H1 (cell line): Measurements from ENCODE around the gene FRMD4B. TPM values are rescaled to one million over a fixed set of nuclear protein-coding genes. Genes with fewer than 3 reads are reported as not detected.

Source experiments
- CTCF ChIA-PET: fragments of 300-600 bp; sonication (Branson Sonifier 250); formaldehyde crosslinking; loops from one replicate; lab custom pipeline; 2021; ENCODE audit not compliant: partially characterized antibody; lab: Charles Lee
- POLR2A ChIA-PET: fragments of 300-600 bp; sonication (Branson Sonifier 250); formaldehyde crosslinking; loops from one replicate; lab custom pipeline; 2021; ENCODE audit warnings: inconsistent platforms; ENCODE audit not compliant: partially characterized antibody; lab: Charles Lee
- DNase-seq, 2 experiments: peaks; one replicate each; pipeline versions ENCODE4 v3.0.0 to v3.0.0-alpha.2; 2010 to 2022; ENCODE audit warnings: low spot score in 2 of 2, low read depth in 1 of 2, mixed read lengths in 1 of 2
- FAIRE-seq: peaks from 2 replicates; lab custom pipeline; 2011; peaks lifted over from hg19 to GRCh38; lab: Jason Lieb, UNC
- H2AFZ ChIP-seq: 2 replicates; pipeline ENCODE4 v1.8.1; 2012; ENCODE audit warnings: low read length, inconsistent platforms
- H2AK5ac ChIP-seq: 2 replicates; pipeline ENCODE4 v1.6.1; 2013; ENCODE audit warnings: low read depth, low read length
- H2BK120ac ChIP-seq: replicated peaks from 2 replicates; pipeline ENCODE3; 2013; ENCODE audit warnings: low read depth, low read length, inconsistent platforms
- H2BK12ac ChIP-seq: 2 replicates; pipeline ENCODE4 v1.6.1; 2013; ENCODE audit warnings: low read depth, low read length
- H2BK15ac ChIP-seq: 2 replicates; pipeline ENCODE4 v1.6.1; 2013; ENCODE audit warnings: low read length
- H2BK20ac ChIP-seq: 2 replicates; pipeline ENCODE4 v1.6.1; 2013; ENCODE audit warnings: low read length
- H2BK5ac ChIP-seq: 2 replicates; pipeline ENCODE4 v1.6.1; 2013; ENCODE audit warnings: low read depth, low read length
- H3K14ac ChIP-seq: 2 replicates; pipeline ENCODE4 v1.6.1; 2013; ENCODE audit warnings: inconsistent platforms; ENCODE audit not compliant: insufficient read length
- H3K18ac ChIP-seq: 2 replicates; pipeline ENCODE4 v1.6.1; 2013; ENCODE audit warnings: low read length; ENCODE audit errors: extremely low read depth
- H3K23ac ChIP-seq: 2 replicates; pipeline ENCODE4 v1.6.1; 2013; ENCODE audit warnings: inconsistent platforms; ENCODE audit not compliant: insufficient read length
- H3K23me2 ChIP-seq: 2 replicates; pipeline ENCODE4 v1.6.1; 2013; ENCODE audit warnings: low read depth, low read length
- H3K27ac ChIP-seq: 2 replicates; pipeline ENCODE4 v1.6.1; 2011; ENCODE audit warnings: low read depth, low read length, inconsistent platforms
- H3K27me3 ChIP-seq, 4 experiments: replicated peaks in 1 of 4; 1 replicate in 1 of 4; 2 replicates in 3 of 4; pipeline versions ENCODE4 v1.6.1 to v1.8.1; 2011 to 2013; ENCODE audit warnings: low read length in 3 of 4, mild to moderate bottlenecking in 3 of 4, inconsistent platforms in 2 of 4, mixed read lengths in 2 of 4, moderate library complexity in 1 of 4; ENCODE audit not compliant: control insufficient read depth in 3 of 4, insufficient read depth in 3 of 4; ENCODE audit errors: extremely low read depth in 1 of 4
- H3K36me3 ChIP-seq, 4 experiments: 2 replicates each; pipeline versions ENCODE4 v1.6.1 to v1.8.1; 2011 to 2013; ENCODE audit warnings: mild to moderate bottlenecking in 4 of 4, low read length in 3 of 4, moderate library complexity in 2 of 4, control low read depth in 1 of 4, inconsistent platforms in 1 of 4; ENCODE audit not compliant: insufficient read depth in 4 of 4, control insufficient read depth in 2 of 4
- H3K4ac ChIP-seq: replicated peaks from 2 replicates; pipeline ENCODE3; 2013; ENCODE audit warnings: low read length, low read depth, mixed read lengths, inconsistent platforms; ENCODE audit not compliant: insufficient read length
- H3K4me1 ChIP-seq, 4 experiments: replicated peaks in 1 of 4; 1 replicate in 1 of 4; 2 replicates in 3 of 4; pipeline versions ENCODE4 v1.6.1 to v1.8.1; 2011 to 2013; ENCODE audit warnings: low read length in 3 of 4, inconsistent platforms in 2 of 4, mixed read lengths in 1 of 4; ENCODE audit not compliant: insufficient read depth in 4 of 4, control insufficient read depth in 3 of 4
- H3K4me2 ChIP-seq, 2 experiments: 2 replicates each; pipeline versions ENCODE4 v1.6.1 to v1.8.1; 2011 to 2013; ENCODE audit warnings: low read depth in 2 of 2, low read length in 2 of 2, control low read depth in 1 of 2, inconsistent platforms in 1 of 2, mild to moderate bottlenecking in 1 of 2; ENCODE audit not compliant: insufficient read depth in 1 of 2
- H3K4me3 ChIP-seq, 4 experiments: fragments of 200-600, 300-600 bp in 1 of 4; sonication (generic), shearing (Covaris generic), sonication (Bioruptor Twin) in 1 of 4; 2 replicates each; pipeline versions ENCODE4 v1.5.1 to v1.8.1; 2011 to 2016; ENCODE audit warnings: low read length in 4 of 4, low read depth in 3 of 4, control low read depth in 2 of 4, inconsistent platforms in 2 of 4, mild to moderate bottlenecking in 2 of 4, mixed read lengths in 1 of 4, moderate library complexity in 1 of 4; ENCODE audit not compliant: insufficient read depth in 2 of 4; ENCODE audit errors: extremely low read depth in 1 of 4
- H3K56ac ChIP-seq: replicated peaks from 2 replicates; pipeline ENCODE3; 2013; ENCODE audit warnings: low read depth, mild to moderate bottlenecking, mixed read lengths, low read length, inconsistent platforms; ENCODE audit not compliant: insufficient read length
- H3K79me1 ChIP-seq: 2 replicates; pipeline ENCODE4 v1.6.1; 2013; ENCODE audit warnings: low read depth, low read length, control low read depth
- H3K79me2 ChIP-seq, 2 experiments: 2 replicates each; pipeline versions ENCODE4 v1.6.1 to v1.8.1; 2012 to 2013; ENCODE audit warnings: low read length in 2 of 2, mild to moderate bottlenecking in 2 of 2, inconsistent platforms in 1 of 2; ENCODE audit not compliant: insufficient read depth in 2 of 2, control insufficient read depth in 1 of 2
- H3K9ac ChIP-seq, 4 experiments: replicated peaks in 1 of 4; 1 replicate in 1 of 4; 2 replicates in 3 of 4; pipeline versions ENCODE4 v1.6.1 to v1.8.1; 2011 to 2013; ENCODE audit warnings: low read depth in 3 of 4, low read length in 3 of 4, control low read depth in 2 of 4, mild to moderate bottlenecking in 2 of 4, moderate library complexity in 2 of 4, inconsistent platforms in 1 of 4; ENCODE audit errors: extremely low read depth in 1 of 4
- H3K9me3 ChIP-seq, 2 experiments: 2 replicates each; pipeline versions ENCODE4 v1.6.1 to v1.8.1; 2012 to 2013; ENCODE audit warnings: mild to moderate bottlenecking in 2 of 2, moderate library complexity in 2 of 2, control low read depth in 1 of 2, inconsistent platforms in 1 of 2, low read depth in 1 of 2, low read length in 1 of 2, mixed read lengths in 1 of 2; ENCODE audit not compliant: insufficient read depth in 2 of 2
- H4K20me1 ChIP-seq, 2 experiments: replicated peaks in 1 of 2; 2 replicates each; pipeline versions ENCODE3 to v1.8.1; 2011 to 2013; ENCODE audit warnings: inconsistent platforms in 2 of 2, low read length in 2 of 2, mild to moderate bottlenecking in 1 of 2; ENCODE audit not compliant: insufficient read depth in 2 of 2, control insufficient read depth in 1 of 2
- H4K5ac ChIP-seq: 2 replicates; pipeline ENCODE4 v1.6.1; 2013; ENCODE audit warnings: low read length, low read depth, mixed read lengths, inconsistent platforms; ENCODE audit not compliant: insufficient read length
- H4K8ac ChIP-seq: 2 replicates; pipeline ENCODE4 v1.8.0; 2013; ENCODE audit warnings: mild to moderate bottlenecking, moderate library complexity, low read length, inconsistent platforms; ENCODE audit not compliant: insufficient read depth; ENCODE audit errors: extremely low read depth
- H4K91ac ChIP-seq: replicated peaks from 2 replicates; pipeline ENCODE3; 2013; ENCODE audit warnings: low read length, mixed read lengths, inconsistent platforms; ENCODE audit not compliant: insufficient read length
- CREB1 ChIP-seq: IDR thresholded peaks from 2 replicates; pipeline ENCODE4 v1.6.1; 2012; ENCODE audit warnings: inconsistent platforms
- EZH2 ChIP-seq: fragments of 200-600 bp; sonication (generic); IDR thresholded peaks from 2 replicates; pipeline ENCODE4 v1.7.1; 2012; ENCODE audit warnings: low read depth, mild to moderate bottlenecking, moderate library complexity, low read length, inconsistent platforms; ENCODE audit not compliant: severe bottlenecking
- NANOG ChIP-seq: IDR thresholded peaks from 2 replicates; pipeline ENCODE4 v1.6.1; 2011; ENCODE audit warnings: low read length, low read depth, mild to moderate bottlenecking, inconsistent platforms; ENCODE audit not compliant: insufficient read depth, poor library complexity, severe bottlenecking
- NRF1 ChIP-seq: IDR thresholded peaks from 2 replicates; pipeline ENCODE4 v1.6.1; 2011; ENCODE audit warnings: mild to moderate bottlenecking, low read depth, low read length, improper control_type of control experiment
- SP4 ChIP-seq: IDR thresholded peaks from 2 replicates; pipeline ENCODE4 v1.6.1; 2012; ENCODE audit warnings: low read length, inconsistent platforms
- SUZ12 ChIP-seq: fragments of 200-600 bp; sonication (generic); IDR thresholded peaks from 2 replicates; pipeline ENCODE4 v1.6.1; 2012; ENCODE audit warnings: mild to moderate bottlenecking, inconsistent platforms, low read length, moderate library complexity, mixed read lengths
- WGBS, 2 experiments: shearing (Covaris generic) in 1 of 2; methylation state at CpG; one replicate each; pipeline versions ENCODE4 v1.1.6 to v1.1.7; 2013 to 2015; ENCODE audit warnings: low lambda C conversion rate in 2 of 2, mixed read lengths in 2 of 2, inconsistent platforms in 1 of 2, low coverage in 1 of 2, missing lambda C conversion rate in 1 of 2; ENCODE audit not compliant: insufficient replicate concordance in 2 of 2, insufficient coverage in 1 of 2, insufficient read length in 1 of 2; ENCODE audit errors: extremely low coverage in 1 of 2, missing lambda C conversion rate in 1 of 2; 5-methylcytosine and 5-hydroxymethylcytosine counted together
- polyA plus RNA-seq, 7 experiments: library from polyadenylated mRNA; depleted of rRNA in 3 of 7; stranded (reverse) in 5 of 7; unstranded in 2 of 7; fragments of >200 nt in 5 of 7; fragments of 200-250 nt in 2 of 7; gene quantifications; 1 replicate in 5 of 7; 2 replicates in 1 of 7; 4 replicates in 1 of 7; pipeline versions ENCODE4 v1.2.1 to v1.2.3, GENCODE V29; 2011 to 2013; ENCODE audit warnings: missing spikeins in 2 of 7, mixed read lengths in 2 of 7
- total RNA-seq: library from RNA; stranded (reverse); fragmentation: NEBNext Ultra II Directional; extraction: Animal tissue kit (Norgen Biotek cat#: 25700); gene quantifications from 2 replicates; pipeline ENCODE4 v1.2.1, GENCODE V29; 2021

FRMD4B gene
- total and polyA plus RNA-seq, 2 of the 8 experiments (the other 6 are each of a cell fraction or from before 2014, with no cell fraction given), result 2.7 to 7.2 TPM

GRCh38 chr3:69326855-69327300, 59.0 kb downstream of the FRMD4B start:
- no peaks in the 10 kb centered on the region for H3K79me1 ChIP-seq
- POLR2A ChIA-PET, result no interaction called here
- no peaks in the 10 kb centered on the region for H3K79me2 ChIP-seq
- H3K23ac ChIP-seq, result no peak overlapping the region
- no peak overlapping the region for H3K4me2 ChIP-seq
- no peak overlapping the region for H2BK120ac ChIP-seq
- no peak overlapping the region for H4K8ac ChIP-seq
- no peak for DNase-seq
- no peaks in the 10 kb centered on the region; a peak in 1 of 7 replicates for H3K27me3 ChIP-seq
- CTCF ChIA-PET, result interaction anchor here (0.8 to 8.9 kb wide), 8 partner anchors 13 to 125 kb away, joined by 3 to 95 read pairs (median 4); no protein-coding TSS in a partner anchor
- H3K4me1 ChIP-seq, result no peaks in the 10 kb centered on the region
- H4K91ac ChIP-seq, result no peak overlapping the region
- no peaks in the 10 kb centered on the region for H3K36me3 ChIP-seq
- no peaks in the 10 kb centered on the region for H3K23me2 ChIP-seq
- TF ChIP-seq NANOG, result no peak
- TF ChIP-seq SP4, result no peak
- TF ChIP-seq NRF1, result no peak
- no peak for TF ChIP-seq SUZ12
- no peak for TF ChIP-seq EZH2
- no peak for TF ChIP-seq CREB1
- TF ChIP-seq, all 59 proteins: peak for 0
- Histone ChIP-seq H2BK12ac (no peak overlapping the region), H2BK5ac (no peak overlapping the region), H3K56ac (no peak overlapping the region), H3K18ac (no peak overlapping the region), H2BK20ac (no peak overlapping the region), H2AK5ac (no peak overlapping the region), H3K4ac (no peak overlapping the region), H3K9ac (no peak overlapping the region), H4K5ac (no peak overlapping the region), H3K4me3 (no peak overlapping the region), H3K9me3 (no peaks in the 10 kb centered on the region), H4K20me1 (peaks cover 0 to 2% of the 10 kb centered on the region in 2 experiments), H2BK15ac (no peak overlapping the region), H3K27ac (no peak overlapping the region), H3K14ac (no peak overlapping the region), H2AFZ (no peak overlapping the region)
- 76% methylated on average over 4 of the region's 4 CpGs; no CpG with 5 or more reads in 1 of the 2 experiments for WGBS, 2 experiments
- FAIRE-seq, result no peak
